Activated naive CD4-positive, alpha-beta T cell treated with anti-CD3 and anti-CD28 coated beads, Interleukin-2, amount 10 ng/mL, durations not matched to agents 5 hours and 36 hours (primary cell): Measurements from ENCODE around the gene RNF182. TPM values are rescaled to one million over a fixed set of nuclear protein-coding genes. Genes with fewer than 3 reads are reported as not detected.

ENCODE experiments used
- total RNA-seq, 2 experiments: library from RNA; stranded (reverse); gene quantifications; one replicate each; pipeline ENCODE4 v1.2.3, GENCODE V29; 2021

RNF182 gene
- not detected for total RNA-seq

GRCh38 chr6:13924949-13925881, at the start of gene RNF182:
Gene RNF182 (plus strand): TSS chr6:13924952. CDS start chr6:13977120, 52,168 bp downstream.

Other genes with a start within 250 kb of the RNF182 start
- 10 to 100 TPM; 46.8 to 48.4 TPM for gene RANBP9, start 213.1 kb upstream of the RNF182 start, total RNA-seq
- gene MCUR1, start 110.4 kb upstream of the RNF182 start, total RNA-seq: 10 to 100 TPM; 16.3 to 19.5 TPM
- gene CD83, start 192.8 kb downstream of the RNF182 start, total RNA-seq: 1 to 10 TPM; 5.8 to 6.6 TPM